Peyer's patch (tissue), 4 donors: ENCODE data around the gene FCGR2B. TPM values are rescaled to one million over a fixed set of nuclear protein-coding genes. Genes with fewer than 3 reads are reported as not detected.
A peak's percentile ranks its signal among the peaks of the same experiment; 100 is the strongest.

Experiments used
- DNase-seq, 3 donors: peaks; one replicate each; pipeline ENCODE4 v3.0.0-alpha.2; 2017 to 2019
- H3K27ac ChIP-seq, 4 donors: fragments of 200-600 bp; sonication (generic); one replicate each; pipeline ENCODE4 v1.5.1; 2016 to 2019
- H3K27me3 ChIP-seq, 2 donors: fragments of 200-600 bp; sonication (generic); one replicate each; pipeline ENCODE4 v1.5.1; 2019
- H3K36me3 ChIP-seq, 3 donors: fragments of 200-600 bp; sonication (generic); one replicate each; pipeline ENCODE4 v1.5.1; 2016 to 2019
- H3K4me1 ChIP-seq, 4 donors: fragments of 200-600 bp; sonication (generic); one replicate each; pipeline ENCODE4 v1.5.1; 2016 to 2019
- H3K4me3 ChIP-seq, 4 donors: fragments of 200-600 bp; sonication (generic); 1 replicate in 3 of 4; 2 replicates in 1 of 4; pipeline ENCODE4 v1.5.1; 2016 to 2019; ENCODE audit warnings: mild to moderate bottlenecking in 1 of 4
- H3K9me3 ChIP-seq, 4 donors: fragments of 200-600 bp; sonication (generic); one replicate each; pipeline ENCODE4 v1.5.1; 2016 to 2019; ENCODE audit warnings: mild to moderate bottlenecking in 1 of 4
- POLR2A ChIP-seq, 2 donors: fragments of 450-650 bp; IDR thresholded peaks; one replicate each; pipeline ENCODE4 v1.5.1; 2017; ENCODE audit warnings: antibody characterized with exemption in 2 of 2, mild to moderate bottlenecking in 2 of 2, moderate library complexity in 2 of 2
- total RNA-seq, 4 donors: library from RNA; depleted of rRNA; stranded (reverse); fragments of >200 nt; gene quantifications; one replicate each; pipeline ENCODE4 v1.1.0, GENCODE V29; 2016
- TF ChIP-seq, protein P1 (sequence below), 6 experiments: fragments of 450-650 bp in 4 of 6; fragments of 200-600 bp in 2 of 6; sonication (generic) in 1 of 6; IDR thresholded peaks; one replicate each; pipeline ENCODE4 v1.5.1; 2017 to 2019; ENCODE audit warnings: antibody characterized with exemption in 6 of 6, mild to moderate bottlenecking in 3 of 6, moderate library complexity in 1 of 6

FCGR2B gene
- total RNA-seq, 4 donors from 2014 or later: 0.95 to 50.3 (median 10.8) TPM

DNA sequence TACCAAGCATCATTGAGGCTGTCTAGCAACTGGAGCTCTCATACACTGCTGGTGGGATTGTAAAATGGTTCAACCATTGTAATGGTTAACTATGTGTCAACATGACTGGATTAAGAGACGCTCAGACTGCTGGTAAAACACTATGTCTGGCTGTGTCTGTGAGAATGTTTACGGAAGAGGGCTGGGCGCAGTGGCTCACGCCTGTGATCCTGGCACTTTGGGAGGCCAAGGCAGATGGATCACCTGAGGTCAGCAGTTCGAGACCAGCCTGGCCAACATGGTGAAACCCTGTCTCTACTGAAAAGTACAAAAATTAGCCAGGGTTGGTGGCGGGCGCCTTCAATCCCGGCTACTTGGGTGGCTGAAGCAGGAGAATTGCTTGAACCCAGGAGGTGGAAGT is 39.3 kb downstream of the FCGR2B start:
- no peaks in the 10 kb centered on the region for H3K4me1 ChIP-seq
- no peaks in the 10 kb centered on the region for H3K27me3 ChIP-seq
- H3K36me3 ChIP-seq: no peaks in the 10 kb centered on the region
- DNase-seq: no peak
- no peaks in the 10 kb centered on the region for H3K9me3 ChIP-seq
- no peak for TF ChIP-seq POLR2A (IDR thresholded peaks at IDR 0.05)
- TF ChIP-seq, protein P1, sequence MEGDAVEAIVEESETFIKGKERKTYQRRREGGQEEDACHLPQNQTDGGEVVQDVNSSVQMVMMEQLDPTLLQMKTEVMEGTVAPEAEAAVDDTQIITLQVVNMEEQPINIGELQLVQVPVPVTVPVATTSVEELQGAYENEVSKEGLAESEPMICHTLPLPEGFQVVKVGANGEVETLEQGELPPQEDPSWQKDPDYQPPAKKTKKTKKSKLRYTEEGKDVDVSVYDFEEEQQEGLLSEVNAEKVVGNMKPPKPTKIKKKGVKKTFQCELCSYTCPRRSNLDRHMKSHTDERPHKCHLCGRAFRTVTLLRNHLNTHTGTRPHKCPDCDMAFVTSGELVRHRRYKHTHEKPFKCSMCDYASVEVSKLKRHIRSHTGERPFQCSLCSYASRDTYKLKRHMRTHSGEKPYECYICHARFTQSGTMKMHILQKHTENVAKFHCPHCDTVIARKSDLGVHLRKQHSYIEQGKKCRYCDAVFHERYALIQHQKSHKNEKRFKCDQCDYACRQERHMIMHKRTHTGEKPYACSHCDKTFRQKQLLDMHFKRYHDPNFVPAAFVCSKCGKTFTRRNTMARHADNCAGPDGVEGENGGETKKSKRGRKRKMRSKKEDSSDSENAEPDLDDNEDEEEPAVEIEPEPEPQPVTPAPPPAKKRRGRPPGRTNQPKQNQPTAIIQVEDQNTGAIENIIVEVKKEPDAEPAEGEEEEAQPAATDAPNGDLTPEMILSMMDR (IDR thresholded peaks at IDR 0.05): no peak
- no peak overlapping the region for H3K27ac ChIP-seq
- no peak overlapping the region for H3K4me3 ChIP-seq

DNA sequence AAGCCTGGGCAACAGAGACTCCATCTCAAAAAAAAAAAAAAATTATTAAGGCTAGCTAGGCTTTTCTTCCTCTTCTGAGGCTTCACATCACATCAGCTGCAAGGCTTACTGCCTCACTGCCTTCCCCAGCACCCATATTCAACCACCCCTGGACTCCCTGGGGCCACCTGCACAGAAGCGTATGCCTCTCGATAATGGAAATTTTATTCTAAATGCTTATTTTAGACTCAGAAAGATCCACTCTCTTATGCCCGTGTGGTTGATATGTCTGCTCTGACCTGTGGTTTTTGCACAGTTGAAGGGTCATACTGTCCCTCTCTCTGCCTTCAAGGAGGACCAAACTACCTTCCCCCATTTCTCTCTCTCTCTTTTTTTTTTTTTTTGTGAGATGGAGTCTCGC is 42.6 kb downstream of the FCGR2B start:
- H3K4me1 ChIP-seq: no peaks in the 10 kb centered on the region
- H3K4me3 ChIP-seq: no peak overlapping the region
- peak in 2 of 3 donors; percentile 70 to 78 for DNase-seq
- TF ChIP-seq POLR2A (IDR thresholded peaks at IDR 0.05): no peak
- TF ChIP-seq, protein P1 (IDR thresholded peaks at IDR 0.05): no peak
- H3K9me3 ChIP-seq: no peaks in the 10 kb centered on the region
- no peaks in the 10 kb centered on the region for H3K27me3 ChIP-seq
- H3K27ac ChIP-seq: peak overlapping the region in 1 of 4 donors; percentile 69
- H3K36me3 ChIP-seq: no peaks in the 10 kb centered on the region

DNA sequence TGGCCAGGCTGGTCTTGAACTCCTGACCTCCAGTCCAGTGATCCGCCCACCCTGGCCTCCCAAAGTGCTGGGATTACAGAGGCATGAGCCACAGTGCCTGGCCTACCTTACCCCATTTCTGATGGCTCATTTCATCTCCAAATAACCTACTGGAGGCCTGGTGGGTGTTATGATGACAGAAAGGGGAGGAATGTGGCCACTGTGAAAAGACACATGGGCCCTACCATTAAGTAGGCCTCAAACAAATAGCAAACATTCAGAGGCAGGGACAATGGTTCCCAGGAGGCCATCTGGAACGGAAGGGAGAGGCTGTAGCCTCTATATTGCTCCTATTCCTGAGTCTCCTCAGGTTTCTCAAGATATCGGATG is 43.2 kb downstream of the FCGR2B start:
- Histone ChIP-seq H3K27ac (peak overlapping the region in 1 of 4 donors; percentile 69), H3K9me3 (no peaks in the 10 kb centered on the region), H3K4me3 (no peak overlapping the region), H3K4me1 (no peaks in the 10 kb centered on the region), H3K36me3 (no peaks in the 10 kb centered on the region), H3K27me3 (no peaks in the 10 kb centered on the region)
- TF ChIP-seq, protein P1 (IDR thresholded peaks at IDR 0.05): no peak
- no peak for TF ChIP-seq POLR2A (IDR thresholded peaks at IDR 0.05)
- DNase-seq: no peak

DNA sequence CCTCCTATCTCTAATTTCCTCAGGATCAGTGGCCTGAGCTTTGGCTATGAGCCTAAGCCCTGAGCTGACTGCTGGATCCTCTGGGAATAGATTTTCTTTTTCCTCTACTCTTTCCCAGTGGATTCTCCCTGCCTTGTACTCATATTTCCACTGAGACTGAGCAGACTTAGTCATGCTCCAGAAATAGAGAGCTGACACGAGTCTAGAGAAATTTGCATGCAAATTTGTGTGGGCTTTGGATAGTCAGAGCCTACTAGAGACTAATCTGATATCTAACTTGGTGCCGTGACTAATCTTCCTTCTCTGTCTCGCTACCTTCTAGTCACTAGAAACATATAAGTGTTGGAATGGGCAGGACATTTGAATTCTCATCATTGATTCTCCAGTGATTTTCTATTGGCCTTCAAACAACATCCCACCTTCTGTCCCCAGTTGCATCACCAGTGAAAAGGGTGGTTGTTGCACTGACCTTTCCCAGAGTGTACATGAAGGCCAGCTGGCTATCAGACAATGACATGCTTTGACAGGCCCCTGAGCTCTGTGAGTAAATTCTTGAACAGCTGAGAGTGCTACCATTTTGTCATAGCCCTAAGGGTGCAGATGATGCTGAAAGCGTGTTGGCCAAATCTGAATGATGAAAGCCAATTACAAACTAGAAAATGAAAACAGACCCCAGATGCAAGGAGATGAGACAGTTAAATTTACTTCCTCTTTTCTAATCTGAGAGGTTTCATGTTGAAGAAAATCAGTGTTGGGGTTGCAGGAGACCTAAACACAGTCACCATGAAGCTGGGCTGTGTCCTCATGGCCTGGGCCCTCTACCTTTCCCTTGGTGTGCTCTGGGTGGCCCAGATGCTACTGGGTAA is 43.8 kb downstream of the FCGR2B start, which contains the start of gene FCRLA:
FCRLA (plus strand) TSS at position 748 of the 866 bp plus-strand sequence; CDS start at position 784, 36 bp downstream.
- H3K27me3 ChIP-seq: no peaks in the 10 kb centered on the region
- peak in 1 of 3 donors; percentile 53 for DNase-seq
- H3K27ac ChIP-seq: peak within 1 kb of the TSS in 2 of 4 donors; percentile 2 to 69
- no peaks in the 10 kb centered on the region for H3K36me3 ChIP-seq
- TF ChIP-seq, protein P1 (IDR thresholded peaks at IDR 0.05): no peak
- TF ChIP-seq POLR2A (IDR thresholded peaks at IDR 0.05): no peak
- H3K4me3 ChIP-seq: peak within 1 kb of the TSS in 2 of 4 donors; percentile 2 to 22
- H3K4me1 ChIP-seq: no peaks in the 10 kb centered on the region
- H3K9me3 ChIP-seq: no peaks in the 10 kb centered on the region

DNA sequence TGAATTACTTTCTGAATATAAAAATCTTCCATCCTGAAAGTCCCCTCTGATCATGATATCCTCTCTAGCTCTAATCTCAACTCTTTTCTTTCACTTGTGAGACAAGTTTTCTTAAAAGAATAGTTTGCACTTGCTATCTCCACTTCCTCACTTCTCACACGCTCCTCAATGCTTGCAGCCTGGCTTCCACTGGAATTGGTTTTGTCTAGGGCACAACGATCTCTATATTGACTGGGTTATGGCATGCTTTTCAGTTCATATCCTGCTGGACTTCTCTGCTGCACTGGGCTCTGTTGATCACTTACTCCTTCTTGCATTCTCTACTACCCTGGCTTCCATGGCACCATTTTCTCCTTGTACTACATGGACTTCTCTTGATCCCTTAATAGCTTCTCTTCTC is 44.6 kb downstream of the FCGR2B start:
- Histone ChIP-seq H3K27ac (peak overlapping the region in 2 of 4 donors; percentile 2 to 69), H3K36me3 (no peaks in the 10 kb centered on the region), H3K4me1 (no peaks in the 10 kb centered on the region), H3K4me3 (peak overlapping the region in 2 of 4 donors; percentile 2 to 22), H3K9me3 (no peaks in the 10 kb centered on the region), H3K27me3 (no peaks in the 10 kb centered on the region)
- DNase-seq: no peak
- TF ChIP-seq, protein P1 (IDR thresholded peaks at IDR 0.05): no peak
- TF ChIP-seq POLR2A (IDR thresholded peaks at IDR 0.05): no peak
